Activated B cell treated with CpG ODN at 0.5 μM for 24 hours (primary cell): ENCODE measurements around the gene SYF2. TPM values are rescaled to one million over a fixed set of nuclear protein-coding genes. Genes with fewer than 3 reads are reported as not detected.

ENCODE experiments used
- ATAC-seq: fragments of 200-7000 bp; cut with Tn5 transposase; one replicate; pipeline ENCODE4 v1.10.0; 2021; ENCODE audit warnings: low read depth, mild to moderate bottlenecking, moderate library complexity
- CTCF ChIA-PET: fragments of 350-600 bp; sonication (Branson Sonifier 250); formaldehyde crosslinking; loops from one replicate; lab custom pipeline; 2021; ENCODE audit warnings: antibody characterized with exemption; lab: Charles Lee
- POLR2A ChIA-PET: fragments of 350-600 bp; sonication (Branson Sonifier 250); formaldehyde crosslinking; loops from one replicate; lab custom pipeline; 2021; ENCODE audit warnings: antibody characterized with exemption; lab: Charles Lee
- DNase-seq: peaks from one replicate; pipeline ENCODE4 v3.0.0; 2022
- H3K27ac Mint-ChIP-seq: one replicate; pipeline ENCODE4 v1.8.0; 2020; ENCODE audit warnings: mixed read lengths
- H3K27me3 Mint-ChIP-seq: one replicate; pipeline ENCODE4 v1.8.0; 2021; ENCODE audit warnings: mixed read lengths
- H3K36me3 Mint-ChIP-seq: one replicate; pipeline ENCODE4 v1.8.0; 2021; ENCODE audit warnings: low read depth, mixed read lengths
- H3K4me1 Mint-ChIP-seq: one replicate; pipeline ENCODE4 v1.8.0; 2021; ENCODE audit warnings: mixed read lengths
- H3K4me3 Mint-ChIP-seq: one replicate; pipeline ENCODE4 v1.8.0; 2020; ENCODE audit warnings: mild to moderate bottlenecking, mixed read lengths
- H3K9me3 Mint-ChIP-seq: one replicate; pipeline ENCODE4 v1.8.0; 2020; ENCODE audit warnings: mixed read lengths
- CTCF ChIP-seq: fragments of 200-600 bp; IDR thresholded peaks from one replicate; pipeline ENCODE4 v1.8.0; 2022; ENCODE audit warnings: antibody characterized with exemption, mild to moderate bottlenecking
- intact Hi-C: fragments of 100-400 bp; cut with micrococcal nuclease; formaldehyde crosslinking; loops from one replicate; pipeline ENCODE4 v1.15.1; 2024
- total RNA-seq: library from RNA; stranded (reverse); gene quantifications from 2 replicates; pipeline ENCODE4 v1.2.3, GENCODE V29; 2022

SYF2 gene
- total RNA-seq, 1 donor from 2014 or later: 51.1 TPM

- Mint-ChIP-seq H3K4me3 (no peak overlapping the region), H3K36me3 (peaks cover 5% of the 10 kb centered on the region), H3K27ac (no peak overlapping the region), H3K4me1 (peaks cover 3% of the 10 kb centered on the region), H3K9me3 (no peaks in the 10 kb centered on the region), H3K27me3 (no peaks in the 10 kb centered on the region)
- DNase-seq: no peak
- ChIA-PET CTCF (interaction anchor here (0.5 kb wide), 1 partner anchor 14 kb away, joined by 3 read pairs; no protein-coding TSS in a partner anchor), POLR2A (interaction anchor here (0.5 to 1.6 kb wide), 2 partner anchors 14 to 1753 kb away, joined by 3 to 6 read pairs; no protein-coding TSS in a partner anchor)
- no peak for TF ChIP-seq CTCF
- intact Hi-C loops: no loop called here
- no peak for ATAC-seq
Observed at GRCh38 chr1:25253911-25254310, 21.6 kb upstream of the SYF2 start.

GRCh38 chr1:25247829-25248754 is 15.8 kb upstream of the SYF2 start:
- H3K4me3 Mint-ChIP-seq: peak overlapping the region; percentile 97
- H3K4me1 Mint-ChIP-seq: peaks cover 43% of the 10 kb centered on the region
- peaks cover 46% of the 10 kb centered on the region for H3K36me3 Mint-ChIP-seq
- ATAC-seq (peak; percentile 50), DNase-seq (no peak)
- CTCF ChIA-PET: interaction anchor here (1.8 to 2.6 kb wide), 2 partner anchors 8 to 16 kb away, joined by 6 to 10 read pairs; partner anchors contain the start of gene SYF2
- H3K27ac Mint-ChIP-seq: peak overlapping the region; percentile 99
- H3K9me3 Mint-ChIP-seq: no peaks in the 10 kb centered on the region
- intact Hi-C loops: loop anchor here (1.0 to 10.0 kb wide), 7 partner anchors 9 to 833 kb away; partner anchors contain the start of genes MACO1, NIPAL3, STPG1 and SYF2
- POLR2A ChIA-PET: interaction anchor here (0.5 to 2.2 kb wide), 33 partner anchors 9 to 1717 kb away, joined by 3 to 86 read pairs (median 4); partner anchors contain the start of genes CEP85, CLIC4, E2F2 and ELOA
- TF ChIP-seq CTCF: no peak
- no peaks in the 10 kb centered on the region for H3K27me3 Mint-ChIP-seq

- POLR2A ChIA-PET: interaction anchor here (0.5 to 2.2 kb wide), 33 partner anchors 8 to 1716 kb away, joined by 3 to 86 read pairs (median 4); partner anchors contain the start of genes CEP85, CLIC4, E2F2 and ELOA
- intact Hi-C loops: loop anchor here (1.0 to 10.0 kb wide), 7 partner anchors 8 to 832 kb away; partner anchors contain the start of genes MACO1, NIPAL3, STPG1 and SYF2
- peak; percentile 87 for ATAC-seq
- TF ChIP-seq CTCF: no peak
- H3K9me3 Mint-ChIP-seq: no peaks in the 10 kb centered on the region
- no peaks in the 10 kb centered on the region for H3K27me3 Mint-ChIP-seq
- H3K4me1 Mint-ChIP-seq: peaks cover 45% of the 10 kb centered on the region
- H3K36me3 Mint-ChIP-seq: peaks cover 52% of the 10 kb centered on the region
- peak within 1 kb of the TSS; percentile 99 for H3K27ac Mint-ChIP-seq
- peak within 1 kb of the TSS; percentile 97 for H3K4me3 Mint-ChIP-seq
- peak; percentile 98 for DNase-seq
- CTCF ChIA-PET: interaction anchor here (1.8 to 2.6 kb wide), 2 partner anchors 8 to 15 kb away, joined by 6 to 10 read pairs; partner anchors contain the start of gene SYF2
Observed at GRCh38 chr1:25247024-25247828, 14.9 kb upstream of the SYF2 start, which contains the start of gene RSRP1. RSRP1 (minus strand) TSS chr1:25247454; CDS start chr1:25246963, 491 bp downstream.

- CTCF ChIA-PET: interaction anchor here (1.8 kb wide), 1 partner anchor 14 kb away, joined by 6 read pairs; the partner anchor contains the start of gene SYF2
- no peak for TF ChIP-seq CTCF
- peaks cover 56% of the 10 kb centered on the region for H3K36me3 Mint-ChIP-seq
- peak overlapping the region; percentile 97 for H3K4me3 Mint-ChIP-seq
- no peaks in the 10 kb centered on the region for H3K9me3 Mint-ChIP-seq
- peaks cover 47% of the 10 kb centered on the region for H3K4me1 Mint-ChIP-seq
- POLR2A ChIA-PET: interaction anchor here (1.0 to 2.2 kb wide), 11 partner anchors 10 to 1421 kb away, joined by 3 to 86 read pairs (median 6); partner anchors contain the start of genes HMGCL, MACO1, RUNX3 and SYF2
- H3K27ac Mint-ChIP-seq: peak overlapping the region; percentile 99
- ATAC-seq (no peak), DNase-seq (peak; percentile 26)
- intact Hi-C loops: loop anchor here (1.0 to 10.0 kb wide), 7 partner anchors 7 to 832 kb away; partner anchors contain the start of genes MACO1, NIPAL3, STPG1 and SYF2
- no peaks in the 10 kb centered on the region for H3K27me3 Mint-ChIP-seq
Observed at GRCh38 chr1:25246600-25247023, 14.3 kb upstream of the SYF2 start.
